SU-DHL-6 (cell line): Measurements from ENCODE around the gene RAB17.

Source experiments
- H2AFZ ChIP-seq: fragments of 200-600 bp; sonication (generic); 2 replicates; pipeline ENCODE4 v1.6.1; 2014; ENCODE audit warnings: low read depth, mild to moderate bottlenecking, moderate library complexity, mixed read lengths, antibody characterized with exemption, low read length; ENCODE audit not compliant: severe bottlenecking
- H3F3A ChIP-seq: fragments of 200-600 bp; shearing (Covaris generic); 2 replicates; pipeline ENCODE4 v1.6.0; 2016; ENCODE audit warnings: antibody characterized with exemption, mild to moderate bottlenecking; ENCODE audit not compliant: insufficient read depth
- H3K27ac ChIP-seq: fragments of 200-600 bp; sonication (generic); 2 replicates; pipeline ENCODE4 v1.5.1; 2016; ENCODE audit warnings: low read depth, mild to moderate bottlenecking, low read length, moderate library complexity, mixed read lengths
- H3K27me3 ChIP-seq: fragments of 200-600 bp; sonication (generic), shearing (Covaris generic); 2 replicates; pipeline ENCODE4 v1.6.0; 2014; ENCODE audit warnings: mild to moderate bottlenecking, low read length
- H3K36me3 ChIP-seq: fragments of 200-600 bp; sonication (generic); 2 replicates; pipeline ENCODE4 v1.6.1; 2014; ENCODE audit warnings: mild to moderate bottlenecking, low read length, mixed read lengths
- H3K4me2 ChIP-seq: fragments of 300-600, 200-600 bp; shearing (Covaris generic), sonication (generic); 2 replicates; pipeline ENCODE4 v1.6.0; 2014; ENCODE audit warnings: low read length, low read depth, mild to moderate bottlenecking; ENCODE audit not compliant: poor library complexity, severe bottlenecking
- H3K4me3 ChIP-seq: fragments of 200-600 bp; sonication (generic); 2 replicates; pipeline ENCODE4 v1.5.1; 2014; ENCODE audit warnings: antibody characterized with exemption, low read length, mild to moderate bottlenecking, mixed read lengths; ENCODE audit not compliant: insufficient read depth, poor library complexity, severe bottlenecking
- H3K79me2 ChIP-seq: fragments of 200-600 bp; sonication (generic); 2 replicates; pipeline ENCODE4 v1.6.1; 2014; ENCODE audit warnings: mild to moderate bottlenecking, low read length, moderate library complexity; ENCODE audit not compliant: insufficient read depth
- H3K9ac ChIP-seq: fragments of 200-600 bp; sonication (generic); 2 replicates; pipeline ENCODE4 v1.7.0; 2014; ENCODE audit warnings: mild to moderate bottlenecking, low read length
- H3K9me2 ChIP-seq: fragments of 200-600 bp; sonication (generic); replicated peaks from 2 replicates; pipeline ENCODE4 v1.6.1; 2014; ENCODE audit warnings: low read length; ENCODE audit not compliant: insufficient read depth
- H3K9me3 ChIP-seq: fragments of 200-600 bp; sonication (generic); 2 replicates; pipeline ENCODE4 v1.6.1; 2014; ENCODE audit warnings: low read length, mixed read lengths; ENCODE audit not compliant: insufficient read depth
- H4K20me1 ChIP-seq: fragments of 200-600 bp; sonication (generic); 2 replicates; pipeline ENCODE4 v1.6.1; 2014; ENCODE audit warnings: low read depth, mild to moderate bottlenecking, antibody characterized with exemption, low read length, moderate library complexity, mixed read lengths
- EZH2phosphoT487 ChIP-seq: fragments of 200-600 bp; sonication (generic), shearing (Covaris generic); conservative IDR thresholded peaks from 2 replicates; pipeline ENCODE4 v1.6.1; 2018; ENCODE audit warnings: mild to moderate bottlenecking, antibody characterized with exemption, low read length, moderate library complexity, mixed read lengths
- TF ChIP-seq, protein P1 (sequence below): fragments of 200-600 bp; sonication (generic); IDR thresholded peaks from one replicate; pipeline ENCODE4 v1.5.1; 2017; ENCODE audit warnings: antibody characterized with exemption, mild to moderate bottlenecking, low read length, moderate library complexity; ENCODE audit not compliant: insufficient read depth, poor library complexity, severe bottlenecking

The RAB17 gene

DNA sequence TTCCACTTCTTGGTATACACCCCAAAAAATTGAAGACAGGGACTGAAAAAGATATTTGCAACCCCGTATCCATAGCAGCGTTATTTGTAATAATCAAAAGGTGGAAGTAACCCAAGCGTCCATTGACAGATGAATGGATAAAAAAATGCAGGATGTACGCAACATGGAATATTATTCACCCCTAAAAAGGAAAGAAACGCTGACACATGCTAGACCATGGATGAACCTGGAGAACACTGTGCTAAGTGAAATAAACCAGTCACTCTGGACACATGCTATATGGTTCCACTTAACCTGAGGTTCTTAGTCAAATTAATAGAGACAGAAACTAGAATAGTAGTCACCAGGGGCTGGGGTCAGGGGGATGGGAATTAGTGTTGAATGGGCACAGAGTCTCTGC lies 62.8 kb downstream of the RAB17 start:
- no peaks in the 10 kb centered on the region for H3F3A ChIP-seq
- no peak overlapping the region for H3K4me3 ChIP-seq
- no peak overlapping the region for H3K4me2 ChIP-seq
- H3K36me3 ChIP-seq: no peaks in the 10 kb centered on the region
- no peak overlapping the region for H2AFZ ChIP-seq
- no peaks in the 10 kb centered on the region for H3K9me3 ChIP-seq
- no peaks in the 10 kb centered on the region for H3K9me2 ChIP-seq
- no peak overlapping the region for H3K27ac ChIP-seq
- no peak overlapping the region for H3K9ac ChIP-seq
- no peaks in the 10 kb centered on the region for H3K27me3 ChIP-seq
- no peak for TF ChIP-seq EZH2phosphoT487
- TF ChIP-seq, protein P1, sequence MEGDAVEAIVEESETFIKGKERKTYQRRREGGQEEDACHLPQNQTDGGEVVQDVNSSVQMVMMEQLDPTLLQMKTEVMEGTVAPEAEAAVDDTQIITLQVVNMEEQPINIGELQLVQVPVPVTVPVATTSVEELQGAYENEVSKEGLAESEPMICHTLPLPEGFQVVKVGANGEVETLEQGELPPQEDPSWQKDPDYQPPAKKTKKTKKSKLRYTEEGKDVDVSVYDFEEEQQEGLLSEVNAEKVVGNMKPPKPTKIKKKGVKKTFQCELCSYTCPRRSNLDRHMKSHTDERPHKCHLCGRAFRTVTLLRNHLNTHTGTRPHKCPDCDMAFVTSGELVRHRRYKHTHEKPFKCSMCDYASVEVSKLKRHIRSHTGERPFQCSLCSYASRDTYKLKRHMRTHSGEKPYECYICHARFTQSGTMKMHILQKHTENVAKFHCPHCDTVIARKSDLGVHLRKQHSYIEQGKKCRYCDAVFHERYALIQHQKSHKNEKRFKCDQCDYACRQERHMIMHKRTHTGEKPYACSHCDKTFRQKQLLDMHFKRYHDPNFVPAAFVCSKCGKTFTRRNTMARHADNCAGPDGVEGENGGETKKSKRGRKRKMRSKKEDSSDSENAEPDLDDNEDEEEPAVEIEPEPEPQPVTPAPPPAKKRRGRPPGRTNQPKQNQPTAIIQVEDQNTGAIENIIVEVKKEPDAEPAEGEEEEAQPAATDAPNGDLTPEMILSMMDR: no peak
- no peaks in the 10 kb centered on the region for H3K79me2 ChIP-seq
- H4K20me1 ChIP-seq: no peaks in the 10 kb centered on the region

DNA sequence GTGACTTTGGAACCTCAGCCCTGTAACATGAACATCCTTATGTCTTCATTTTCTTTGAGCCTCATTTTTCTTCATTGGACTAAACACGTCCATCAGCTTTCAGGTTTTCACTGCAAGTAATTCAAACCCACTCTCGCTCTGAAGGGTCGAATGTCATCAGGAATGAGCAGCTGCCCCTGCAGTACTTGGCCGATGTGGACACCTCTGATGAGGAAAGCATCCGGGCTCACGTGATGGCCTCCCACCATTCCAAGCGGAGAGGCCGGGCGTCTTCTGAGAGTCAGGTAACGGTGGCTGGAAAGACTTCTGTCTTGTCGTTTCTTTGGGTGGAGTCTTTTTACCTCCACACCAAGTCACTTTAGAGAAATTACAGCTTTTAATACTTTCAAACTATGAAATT lies 63.3 kb downstream of the RAB17 start:
- H3K9ac ChIP-seq: no peak overlapping the region
- H3K27ac ChIP-seq: no peak overlapping the region
- no peaks in the 10 kb centered on the region for H3K27me3 ChIP-seq
- no peaks in the 10 kb centered on the region for H3K79me2 ChIP-seq
- TF ChIP-seq, protein P1: no peak
- no peak for TF ChIP-seq EZH2phosphoT487
- H3K36me3 ChIP-seq: no peaks in the 10 kb centered on the region
- H3K4me2 ChIP-seq: no peak overlapping the region
- no peaks in the 10 kb centered on the region for H3K9me2 ChIP-seq
- no peaks in the 10 kb centered on the region for H3F3A ChIP-seq
- no peak overlapping the region for H2AFZ ChIP-seq
- H3K9me3 ChIP-seq: no peaks in the 10 kb centered on the region
- no peak overlapping the region for H3K4me3 ChIP-seq
- H4K20me1 ChIP-seq: no peaks in the 10 kb centered on the region

DNA sequence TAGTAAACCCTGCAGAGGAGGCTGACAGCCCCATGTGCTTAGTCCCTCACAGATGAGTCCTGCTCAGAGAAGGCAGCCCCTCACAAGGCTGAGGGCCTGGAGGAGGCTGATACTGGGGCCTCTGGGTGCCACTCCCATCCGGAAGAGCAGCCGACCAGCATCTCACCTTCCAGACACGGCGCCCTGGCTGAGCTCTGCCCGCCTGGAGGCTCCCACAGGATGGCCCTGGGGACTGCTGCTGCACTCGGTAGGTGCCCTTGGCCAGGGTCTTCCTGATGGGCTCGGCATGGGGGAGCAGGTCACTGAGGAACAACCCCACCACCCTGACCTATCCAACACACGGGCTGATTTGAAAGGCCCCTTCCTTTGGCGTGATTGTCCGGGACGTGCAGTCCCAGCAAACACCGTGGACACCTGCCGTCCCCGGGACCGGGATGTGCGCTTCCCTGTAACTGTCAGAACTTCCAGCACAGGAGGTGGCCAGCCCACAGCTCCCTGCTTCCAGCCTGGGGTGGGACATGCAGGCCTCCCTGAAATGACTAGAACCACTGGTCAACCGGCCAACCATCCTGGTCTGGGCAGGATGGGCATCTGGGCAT lies 64.9 kb downstream of the RAB17 start:
- Histone ChIP-seq H3K9me2 (no peaks in the 10 kb centered on the region), H3K79me2 (no peaks in the 10 kb centered on the region), H4K20me1 (no peaks in the 10 kb centered on the region), H3K27ac (no peak overlapping the region), H3K27me3 (no peaks in the 10 kb centered on the region), H3K4me3 (no peak overlapping the region), H3K9me3 (no peaks in the 10 kb centered on the region), H3F3A (no peaks in the 10 kb centered on the region), H3K9ac (no peak overlapping the region), H3K4me2 (no peak overlapping the region), H3K36me3 (no peaks in the 10 kb centered on the region), H2AFZ (no peak overlapping the region)
- TF ChIP-seq, protein P1: no peak
- TF ChIP-seq EZH2phosphoT487: no peak

DNA sequence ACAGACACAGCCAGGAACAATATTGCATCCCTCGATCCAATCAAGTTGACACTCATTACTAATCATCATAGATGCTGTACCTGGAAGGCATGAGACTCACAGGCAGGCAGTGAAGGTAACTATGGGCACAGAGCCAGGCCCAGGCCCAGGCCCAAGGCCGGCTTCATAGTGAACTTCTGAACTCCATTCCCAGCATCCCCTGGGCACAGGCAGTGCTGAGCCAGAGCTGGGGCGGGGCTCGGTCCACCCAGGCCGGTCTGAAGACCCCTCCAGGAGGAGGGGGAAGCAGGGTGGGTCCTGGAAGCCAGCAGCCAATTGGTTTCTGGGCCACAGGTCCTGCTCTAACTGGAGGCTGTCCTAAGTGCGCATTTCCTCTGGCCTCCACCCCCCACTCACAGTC lies 65.9 kb downstream of the RAB17 start:
- Histone ChIP-seq H3K4me3 (no peak overlapping the region), H3K27me3 (no peaks in the 10 kb centered on the region), H3K9ac (no peak overlapping the region), H3K27ac (no peak overlapping the region), H3K4me2 (no peak overlapping the region), H3K9me3 (no peaks in the 10 kb centered on the region), H3K36me3 (no peaks in the 10 kb centered on the region), H4K20me1 (no peaks in the 10 kb centered on the region), H3K9me2 (no peaks in the 10 kb centered on the region), H3K79me2 (no peaks in the 10 kb centered on the region), H2AFZ (no peak overlapping the region), H3F3A (no peaks in the 10 kb centered on the region)
- no peak for TF ChIP-seq EZH2phosphoT487
- TF ChIP-seq, protein P1: no peak
